IPS-18a (cell line): ENCODE results near the gene ESF1.

Source experiments
- H3K27ac ChIP-seq: one replicate; pipeline ENCODE4 v1.5.1; 2013; ENCODE audit warnings: low read length
- H3K27me3 ChIP-seq: one replicate; pipeline ENCODE4 v1.6.1; 2013; ENCODE audit warnings: mild to moderate bottlenecking, low read length; ENCODE audit not compliant: control insufficient read depth, insufficient read depth
- H3K36me3 ChIP-seq: one replicate; pipeline ENCODE4 v1.6.1; 2013; ENCODE audit warnings: low read depth, low read length; ENCODE audit not compliant: control insufficient read depth
- H3K4me1 ChIP-seq: one replicate; pipeline ENCODE4 v1.6.1; 2013; ENCODE audit warnings: low read depth, low read length; ENCODE audit not compliant: control insufficient read depth
- H3K4me3 ChIP-seq: one replicate; pipeline ENCODE4 v1.5.1; 2013; ENCODE audit warnings: low read length
- H3K9ac ChIP-seq: one replicate; pipeline ENCODE4 v1.6.1; 2013; ENCODE audit warnings: mild to moderate bottlenecking, low read length, moderate library complexity
- H3K9me3 ChIP-seq: one replicate; pipeline ENCODE4 v1.6.1; 2013; ENCODE audit warnings: low read depth, low read length; ENCODE audit not compliant: control insufficient read depth

The ESF1 gene

DNA sequence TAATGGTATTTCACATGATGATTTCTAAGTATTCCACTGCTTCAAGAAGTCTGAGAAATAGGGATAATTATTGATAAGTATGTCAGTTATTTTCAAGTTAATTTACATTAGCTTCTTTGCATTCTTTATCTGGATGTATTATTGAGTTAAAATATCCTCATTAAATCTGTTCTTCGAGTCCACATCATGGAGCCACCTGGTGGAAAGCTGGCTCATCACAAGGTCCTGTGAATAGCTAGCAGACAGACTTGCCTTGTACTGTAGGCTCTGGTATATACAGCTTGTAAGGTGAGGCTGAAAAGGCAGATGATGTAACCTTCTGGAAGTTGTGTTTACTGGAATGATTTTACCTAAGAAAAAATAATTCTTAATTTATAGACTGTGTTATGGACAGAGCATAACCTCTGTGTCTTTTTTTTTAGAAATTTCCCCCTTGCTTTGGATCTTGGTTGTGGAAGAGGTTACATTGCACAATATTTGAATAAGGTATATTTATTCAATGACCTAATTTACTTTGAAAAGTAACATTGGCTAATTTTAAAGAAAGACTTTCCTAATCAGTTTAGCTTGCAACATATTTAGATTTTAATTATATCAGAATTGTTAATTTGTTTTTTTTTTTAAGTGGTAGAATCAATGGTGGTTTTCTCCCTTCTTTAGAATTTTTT lies 3.6 kb upstream of the ESF1 start:
- Histone ChIP-seq H3K9me3 (no peaks in the 10 kb centered on the region), H3K4me3 (no peak overlapping the region), H3K9ac (no peak overlapping the region), H3K36me3 (peaks cover 45% of the 10 kb centered on the region), H3K4me1 (peaks cover 8% of the 10 kb centered on the region), H3K27me3 (no peaks in the 10 kb centered on the region), H3K27ac (no peak overlapping the region)

GRCh38 chr20:13786143-13786828 lies 1.6 kb upstream of the ESF1 start:
- H3K9ac ChIP-seq, result peak overlapping the region; percentile 87
- peaks cover 43% of the 10 kb centered on the region for H3K36me3 ChIP-seq

DNA sequence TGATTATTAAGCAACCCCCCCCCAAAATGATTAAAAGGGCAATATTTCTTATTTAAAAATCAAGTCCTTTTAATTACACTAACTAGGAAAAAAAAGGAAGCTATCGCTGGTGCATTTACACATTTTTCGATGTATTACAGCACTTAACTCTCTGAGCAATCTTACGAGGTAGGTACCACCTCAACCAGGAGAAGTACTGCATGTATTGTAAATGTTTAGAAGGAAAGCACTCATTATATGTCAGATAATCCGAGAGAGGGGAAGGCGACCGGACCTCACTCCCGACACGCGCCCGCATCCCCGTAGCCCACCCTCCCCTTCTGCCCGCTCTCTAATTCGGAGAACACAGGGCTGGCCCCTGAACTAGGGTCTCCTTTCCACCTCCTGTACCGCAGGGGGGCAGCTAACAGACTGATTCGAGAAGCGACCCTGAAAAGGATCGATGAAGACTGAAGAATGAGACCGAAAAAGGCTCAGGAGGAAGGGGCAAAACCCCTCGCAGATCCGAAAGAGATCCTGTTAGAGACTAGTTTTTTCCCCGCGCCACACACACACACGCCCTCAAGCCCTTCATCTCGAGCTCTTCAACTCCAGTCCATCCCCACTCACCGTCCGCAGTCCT lies 337 bp downstream of the ESF1 start:
- Histone ChIP-seq H3K9me3 (no peaks in the 10 kb centered on the region), H3K4me3 (peak overlapping the region; percentile 93), H3K36me3 (peaks cover 43% of the 10 kb centered on the region), H3K27ac (peak overlapping the region; percentile 87), H3K4me1 (peaks cover 8% of the 10 kb centered on the region), H3K9ac (peak overlapping the region; percentile 87), H3K27me3 (no peaks in the 10 kb centered on the region)

More at GRCh38 chr20:13786143-13786828, 1.6 kb upstream of the ESF1 start:
- Histone ChIP-seq H3K4me1 (peaks cover 8% of the 10 kb centered on the region), H3K9me3 (no peaks in the 10 kb centered on the region), H3K27me3 (no peaks in the 10 kb centered on the region), H3K4me3 (peak overlapping the region; percentile 93), H3K27ac (no peak overlapping the region)

DNA sequence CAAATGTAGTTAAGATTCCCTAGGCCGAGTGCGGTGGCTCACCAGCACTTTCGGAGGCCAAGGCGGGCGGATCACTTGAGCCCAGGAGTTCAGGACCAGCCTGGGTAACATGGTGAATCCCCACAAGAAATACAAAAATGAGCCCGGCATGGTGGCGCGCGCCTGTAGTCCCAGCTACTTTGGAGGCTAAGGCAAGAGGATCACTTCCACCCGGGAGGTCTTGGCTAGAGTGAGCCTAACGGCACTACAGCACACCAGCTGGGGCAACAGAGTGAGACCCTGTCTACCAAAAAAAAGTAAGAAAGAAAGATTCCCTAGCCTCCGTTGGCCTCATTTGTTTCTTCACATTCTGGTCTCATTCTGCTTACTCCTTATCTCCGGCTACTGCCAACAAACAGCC lies 1.2 kb downstream of the ESF1 start:
- peaks cover 8% of the 10 kb centered on the region for H3K4me1 ChIP-seq
- H3K4me3 ChIP-seq, result peak overlapping the region; percentile 93
- peak overlapping the region; percentile 87 for H3K9ac ChIP-seq
- peaks cover 45% of the 10 kb centered on the region for H3K36me3 ChIP-seq
- no peaks in the 10 kb centered on the region for H3K9me3 ChIP-seq
- H3K27me3 ChIP-seq, result no peaks in the 10 kb centered on the region
- no peak overlapping the region for H3K27ac ChIP-seq

DNA sequence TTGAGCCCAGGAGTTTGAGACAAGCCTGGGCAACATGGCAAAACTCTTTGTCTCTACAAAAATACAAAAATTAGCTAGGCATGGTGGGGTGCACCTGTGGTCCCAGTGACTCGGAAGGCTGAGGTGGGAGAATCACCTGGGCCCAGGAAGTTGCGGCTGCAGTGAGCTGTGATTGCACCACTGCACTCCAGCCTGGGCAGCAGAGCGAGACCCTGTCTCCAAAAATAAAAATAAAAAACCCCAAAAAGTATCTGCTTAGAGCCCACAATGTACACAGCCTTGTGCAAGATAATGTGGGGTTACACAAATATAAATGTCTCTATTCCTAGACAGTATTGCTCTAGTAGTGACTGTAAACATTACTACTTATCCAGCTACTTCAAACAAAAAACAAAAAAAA lies 5.9 kb downstream of the ESF1 start:
- Histone ChIP-seq H3K36me3 (peaks cover 82% of the 10 kb centered on the region), H3K27ac (no peak overlapping the region), H3K27me3 (no peaks in the 10 kb centered on the region), H3K4me1 (peaks cover 3% of the 10 kb centered on the region), H3K9me3 (no peaks in the 10 kb centered on the region), H3K4me3 (no peak overlapping the region), H3K9ac (no peak overlapping the region)

GRCh38 chr20:13777171-13777601 lies 7.5 kb downstream of the ESF1 start:
- no peaks in the 10 kb centered on the region for H3K4me1 ChIP-seq
- no peak overlapping the region for H3K4me3 ChIP-seq
- H3K9me3 ChIP-seq, result no peaks in the 10 kb centered on the region
- no peaks in the 10 kb centered on the region for H3K27me3 ChIP-seq
- no peak overlapping the region for H3K27ac ChIP-seq
- peaks cover 89% of the 10 kb centered on the region for H3K36me3 ChIP-seq
- no peak overlapping the region for H3K9ac ChIP-seq

DNA sequence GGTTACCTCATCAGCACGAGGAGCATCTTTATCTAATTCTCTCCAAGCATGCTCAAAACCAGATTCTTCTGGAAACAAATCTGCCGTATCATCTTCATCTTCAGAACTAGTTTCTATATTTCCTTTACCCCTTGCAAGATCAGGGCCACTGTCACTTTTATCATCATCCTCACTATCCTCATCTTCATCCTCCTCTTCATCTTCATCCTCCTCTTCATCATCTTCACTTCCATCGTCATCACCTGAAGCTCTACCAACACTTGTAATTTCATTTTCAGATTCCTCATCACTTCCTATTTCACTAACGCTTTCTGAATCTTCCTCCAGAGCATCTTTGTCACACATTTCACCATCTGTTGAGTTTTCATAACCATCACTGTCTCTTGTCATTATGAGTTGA lies 8.9 kb downstream of the ESF1 start:
- Histone ChIP-seq H3K27ac (no peak overlapping the region), H3K4me3 (no peak overlapping the region), H3K9me3 (no peaks in the 10 kb centered on the region), H3K36me3 (peaks cover 89% of the 10 kb centered on the region), H3K27me3 (no peaks in the 10 kb centered on the region), H3K9ac (no peak overlapping the region), H3K4me1 (no peaks in the 10 kb centered on the region)

DNA sequence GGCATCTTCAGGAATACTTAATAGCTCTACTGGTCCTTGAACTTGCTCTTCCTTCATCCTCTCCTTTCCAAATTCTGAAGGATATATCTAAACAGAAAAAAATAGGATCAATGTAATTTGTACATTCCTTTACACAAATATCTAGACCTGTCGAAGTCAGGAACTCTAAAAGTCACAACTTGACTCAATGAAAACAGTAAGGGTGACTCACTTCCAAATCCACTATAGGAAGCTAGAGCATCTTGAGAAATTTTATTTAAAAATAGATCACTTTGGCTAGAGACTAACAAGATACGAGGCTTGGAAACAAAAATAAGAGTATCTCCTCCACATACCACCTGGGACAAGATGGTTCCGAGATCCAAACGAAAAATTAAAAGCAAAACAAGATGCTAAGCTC lies 12.2 kb downstream of the ESF1 start:
- H3K4me3 ChIP-seq, result no peak overlapping the region
- peaks cover 91% of the 10 kb centered on the region for H3K36me3 ChIP-seq
- no peaks in the 10 kb centered on the region for H3K9me3 ChIP-seq
- H3K27ac ChIP-seq, result no peak overlapping the region
- H3K4me1 ChIP-seq, result no peaks in the 10 kb centered on the region
- H3K27me3 ChIP-seq, result no peaks in the 10 kb centered on the region
- no peak overlapping the region for H3K9ac ChIP-seq

DNA sequence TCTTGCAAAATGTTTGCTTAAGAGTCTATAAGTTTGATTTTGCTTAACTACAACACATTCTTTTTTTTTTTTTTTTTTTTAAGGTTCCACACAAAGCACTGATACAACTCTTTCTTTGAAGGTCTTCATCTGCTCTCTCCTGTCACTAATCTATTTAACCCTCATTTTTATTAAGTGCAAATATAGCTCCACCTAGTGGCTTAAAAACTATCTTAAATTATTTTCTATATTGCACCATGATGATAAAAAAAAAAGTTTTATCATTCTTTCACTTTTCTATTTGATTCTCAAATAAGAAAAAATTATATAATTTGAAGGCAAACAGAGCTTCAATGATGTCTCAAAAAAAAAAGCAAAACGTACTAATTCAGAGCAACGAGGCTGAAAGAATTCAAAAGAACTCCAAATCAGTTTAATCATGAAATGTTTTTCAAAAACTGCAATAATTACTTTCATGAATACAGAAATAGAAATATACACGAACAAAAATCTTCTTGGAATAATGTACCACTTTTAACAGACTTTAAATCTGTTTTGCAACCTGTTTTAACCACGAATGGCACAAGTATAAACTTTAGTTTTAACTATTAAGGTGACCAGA lies 12.8 kb downstream of the ESF1 start:
- no peak overlapping the region for H3K9ac ChIP-seq
- no peaks in the 10 kb centered on the region for H3K4me1 ChIP-seq
- no peak overlapping the region for H3K27ac ChIP-seq
- no peak overlapping the region for H3K4me3 ChIP-seq
- H3K36me3 ChIP-seq, result peaks cover 90% of the 10 kb centered on the region
- H3K27me3 ChIP-seq, result no peaks in the 10 kb centered on the region
- no peaks in the 10 kb centered on the region for H3K9me3 ChIP-seq

DNA sequence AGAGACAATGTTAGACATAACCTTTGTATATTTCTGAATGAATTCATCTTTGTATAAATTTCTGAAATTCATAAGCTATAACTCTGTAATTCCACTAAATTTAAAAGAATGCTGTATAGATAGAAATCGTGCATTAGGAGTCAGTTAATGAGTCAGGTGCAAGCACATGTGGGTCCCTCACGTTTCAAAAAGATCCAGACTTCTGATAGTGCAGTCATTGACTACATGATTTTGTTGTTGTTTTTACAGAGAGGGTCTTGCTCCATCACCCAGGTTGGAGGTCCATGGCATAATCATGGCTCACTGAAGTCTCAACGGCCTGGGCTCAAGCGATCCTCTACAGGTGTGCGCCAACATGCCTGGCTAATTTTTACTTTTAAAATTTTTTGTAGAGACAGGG lies 14.6 kb downstream of the ESF1 start:
- Histone ChIP-seq H3K36me3 (peaks cover 90% of the 10 kb centered on the region), H3K9me3 (peaks cover 10% of the 10 kb centered on the region), H3K4me3 (no peak overlapping the region), H3K4me1 (no peaks in the 10 kb centered on the region), H3K9ac (no peak overlapping the region), H3K27me3 (no peaks in the 10 kb centered on the region), H3K27ac (no peak overlapping the region)

- H3K9ac ChIP-seq, result no peak overlapping the region
- peaks cover 78% of the 10 kb centered on the region for H3K36me3 ChIP-seq
- H3K4me3 ChIP-seq, result no peak overlapping the region
- peaks cover 10% of the 10 kb centered on the region for H3K9me3 ChIP-seq
- H3K27ac ChIP-seq, result no peak overlapping the region
- no peaks in the 10 kb centered on the region for H3K4me1 ChIP-seq
- H3K27me3 ChIP-seq, result no peaks in the 10 kb centered on the region
These were observed 18.8 kb downstream of the ESF1 start for GRCh38 chr20:13765868-13766416.
